ENCODE data around the gene SCN1B. TPM values are rescaled to one million over a fixed set of nuclear protein-coding genes. Genes with fewer than 3 reads are reported as not detected.
"Not testable (repeated sequence)": the region's sequence is repeated elsewhere in the genome, so short reads cannot be mapped to it uniquely, and the experiment has no call there.

The SCN1B gene
- total RNA-seq, 1 donor from 2014 or later: 4.8 TPM

DNA sequence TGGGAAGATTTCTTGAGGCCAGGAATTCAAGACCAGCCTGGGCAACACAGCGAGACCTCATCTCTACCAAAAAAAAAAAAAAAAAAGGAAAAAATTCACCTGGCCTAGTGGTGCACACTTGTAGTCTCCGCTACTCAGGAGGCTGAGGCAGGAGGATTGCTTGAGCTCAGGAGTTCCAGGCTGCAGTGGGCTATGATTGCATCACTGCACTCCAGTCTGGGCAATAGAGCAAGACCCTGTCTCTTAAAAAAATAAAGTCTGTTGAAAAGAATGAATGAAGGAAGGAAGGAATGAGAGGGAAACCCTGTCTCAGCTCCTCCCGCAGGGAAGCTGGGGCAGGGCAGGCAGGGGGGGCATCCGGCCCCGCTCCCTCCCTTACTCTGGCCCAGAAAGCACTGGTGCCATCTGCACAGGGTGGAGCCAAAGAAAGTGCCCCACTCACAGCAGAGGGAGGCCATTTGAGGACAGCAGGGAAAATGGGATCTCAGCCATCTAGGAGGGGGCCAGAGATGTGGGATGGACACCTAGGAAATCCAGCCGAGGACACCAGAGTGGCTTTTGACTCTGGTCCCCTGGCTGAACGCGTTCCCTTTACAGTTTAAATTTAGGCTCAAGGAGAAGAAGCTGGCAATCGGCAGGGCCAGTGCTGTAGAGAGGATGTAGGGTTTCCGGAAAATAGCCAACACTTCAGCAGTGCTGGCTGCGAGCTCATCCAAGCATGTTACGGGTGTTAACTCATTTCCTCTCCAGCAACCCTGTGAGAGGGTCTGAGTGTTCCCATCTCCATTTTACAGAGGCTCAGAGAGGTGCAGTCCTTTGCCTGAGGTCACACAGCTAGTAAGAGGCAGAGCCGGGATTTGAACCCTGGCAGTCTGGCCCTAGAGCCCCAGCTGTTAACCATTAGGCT is 7.7 kb downstream of the SCN1B start:
- no peak for DNase-seq (ENCODE audit: low spot score)

DNA sequence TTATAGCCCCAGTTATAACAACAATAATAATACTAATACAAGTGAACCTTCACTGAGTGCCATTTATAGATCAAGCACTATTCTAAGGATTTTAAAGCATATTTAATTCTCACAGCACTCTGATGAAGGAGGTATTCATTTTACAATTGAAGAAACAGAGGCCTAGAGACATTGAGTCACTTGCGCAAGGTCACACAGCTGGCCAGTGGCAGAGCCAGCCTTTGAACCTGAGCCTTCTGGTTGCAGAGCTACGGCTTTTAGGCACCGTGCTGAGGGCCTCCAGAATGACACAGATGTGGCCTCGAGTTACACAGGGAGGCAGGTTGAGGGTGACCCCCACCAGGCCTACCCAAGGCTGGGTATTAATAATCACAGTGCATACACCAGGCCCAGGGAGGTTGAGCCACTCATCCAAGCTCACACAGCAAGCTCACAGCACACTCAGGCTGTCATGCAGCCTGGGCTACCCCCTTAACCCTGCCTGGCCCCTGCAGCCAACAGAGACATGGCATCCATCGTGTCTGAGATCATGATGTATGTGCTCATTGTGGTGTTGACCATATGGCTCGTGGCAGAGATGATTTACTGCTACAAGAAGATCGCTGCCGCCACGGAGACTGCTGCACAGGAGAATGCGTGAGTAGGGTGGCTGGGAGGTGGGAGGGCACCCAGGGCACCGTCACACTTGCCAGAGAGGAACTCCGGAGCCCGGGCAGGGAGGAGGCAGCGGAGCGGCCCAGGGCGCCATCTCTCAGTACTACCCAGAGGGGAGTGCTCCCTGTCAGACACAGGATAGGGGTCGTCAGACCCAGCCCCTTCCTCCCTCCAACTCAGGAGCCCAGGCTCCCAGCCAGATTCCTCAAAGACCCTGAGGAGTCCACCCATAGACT is 8.6 kb downstream of the SCN1B start:
- no peak for DNase-seq (ENCODE audit: low spot score)

DNA sequence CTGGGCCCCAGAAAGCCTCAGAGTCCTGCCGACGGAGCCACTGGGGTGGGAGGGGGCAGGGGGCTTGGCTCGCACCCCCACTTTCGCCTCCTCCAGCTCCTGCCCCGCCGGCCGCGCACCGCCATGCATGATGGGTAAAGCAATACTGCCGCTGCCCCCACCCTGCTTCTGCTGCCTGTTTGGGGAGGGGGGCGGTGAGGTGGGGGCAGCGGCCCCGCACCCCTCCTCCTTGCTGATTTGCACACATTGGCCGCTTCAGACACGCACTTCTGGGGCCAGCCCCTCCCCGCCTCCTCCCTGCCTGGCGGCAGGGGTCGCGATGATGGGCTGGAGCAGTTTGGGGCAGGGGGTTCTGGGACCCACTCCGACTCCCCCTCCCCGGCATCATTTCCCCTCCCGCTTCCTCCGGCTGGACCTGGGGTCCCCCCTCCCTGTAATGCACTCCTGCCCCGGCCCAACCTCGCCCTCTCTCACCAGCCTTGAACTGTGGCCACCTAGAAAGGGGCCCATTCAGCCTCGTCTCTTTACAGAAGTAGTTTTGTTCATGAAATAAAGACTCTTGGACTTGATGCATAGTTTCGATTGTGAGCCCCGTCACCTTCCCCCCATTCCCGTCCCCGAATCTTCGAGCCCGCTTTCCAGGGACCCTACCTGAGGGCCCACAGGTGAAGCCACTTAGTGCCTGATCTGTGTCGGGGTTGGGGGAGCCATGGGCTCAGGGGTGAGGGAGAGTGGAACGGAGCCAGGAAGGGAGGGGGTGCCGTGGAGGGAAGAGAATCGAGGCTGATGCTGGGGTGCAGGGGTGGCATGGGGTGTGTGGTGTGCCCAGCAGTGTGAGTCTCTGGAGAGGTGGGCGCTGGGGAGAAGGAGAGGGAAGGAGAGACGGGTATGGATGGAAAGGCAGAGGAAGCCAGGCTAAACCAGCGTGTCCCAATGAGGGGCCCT is 9.9 kb downstream of the SCN1B start:
- DNase-seq (ENCODE audit: low spot score): no peak

DNA sequence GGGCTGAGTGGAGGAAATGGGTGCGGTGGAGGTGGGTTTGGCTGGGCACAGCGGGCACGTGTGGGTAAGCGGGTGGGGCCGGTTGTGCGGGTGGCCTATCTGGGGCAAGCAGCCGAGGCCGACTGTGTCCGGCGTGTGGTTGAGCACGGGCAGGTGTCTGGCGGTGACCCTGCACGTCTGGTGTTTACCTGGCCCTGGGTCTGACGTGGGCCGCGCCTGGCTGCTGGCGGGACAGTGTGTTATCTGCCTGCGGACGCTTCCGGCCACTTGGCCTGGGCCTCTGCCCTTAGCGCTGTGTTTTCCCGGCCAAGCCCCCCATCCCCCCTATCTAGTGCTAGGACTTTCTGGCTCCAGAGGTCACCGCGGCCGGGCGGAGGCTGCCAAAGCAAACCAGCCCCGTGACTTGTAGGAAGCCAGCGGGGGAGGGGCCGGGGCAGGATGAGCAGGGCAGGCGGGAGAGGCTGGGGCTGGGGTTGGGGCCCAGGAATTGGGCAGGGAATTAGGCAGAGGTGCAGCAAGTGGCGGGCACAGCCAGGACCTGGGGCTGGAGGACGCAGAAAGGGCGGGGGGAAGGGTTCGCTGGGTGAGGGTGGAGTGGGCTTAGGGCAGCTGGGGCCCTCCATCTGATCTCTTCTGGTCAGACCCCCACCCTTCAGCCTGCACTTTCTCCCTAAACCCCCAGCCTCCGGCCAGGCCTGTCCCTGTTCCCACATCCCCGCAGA is 10.7 kb downstream of the SCN1B start:
- peak; percentile 82 for DNase-seq (ENCODE audit: low spot score)

DNA sequence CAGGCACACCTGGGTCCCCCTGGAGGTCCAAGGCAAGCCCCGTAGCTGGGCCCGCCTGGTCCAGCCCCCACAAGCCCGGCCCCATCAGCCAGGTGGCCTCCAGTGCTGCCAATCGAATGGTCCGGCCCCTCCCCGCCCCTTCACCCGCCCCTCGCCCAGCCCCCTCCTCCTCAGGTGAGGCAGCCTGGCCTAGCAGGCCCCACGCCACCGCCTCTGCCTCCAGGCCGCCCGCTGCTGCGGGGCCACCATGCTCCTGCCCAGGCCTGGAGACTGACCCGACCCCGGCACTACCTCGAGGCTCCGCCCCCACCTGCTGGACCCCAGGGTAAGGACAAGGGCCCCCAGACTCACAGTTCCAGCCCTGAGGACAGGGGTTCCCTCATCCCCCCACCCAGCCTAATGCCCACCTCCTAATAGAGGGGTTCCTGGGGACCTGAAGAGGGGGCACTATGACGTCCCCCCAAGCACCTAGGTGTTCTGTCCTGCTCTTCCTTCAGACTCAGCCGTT is 11.3 kb downstream of the SCN1B start, which contains the start of gene HPN:
Gene HPN (plus strand): TSS at position 174 of the 508 bp plus-strand sequence. CDS start 786 bp downstream, outside the sequence.
- DNase-seq (ENCODE audit: low spot score): peak; percentile 33

DNA sequence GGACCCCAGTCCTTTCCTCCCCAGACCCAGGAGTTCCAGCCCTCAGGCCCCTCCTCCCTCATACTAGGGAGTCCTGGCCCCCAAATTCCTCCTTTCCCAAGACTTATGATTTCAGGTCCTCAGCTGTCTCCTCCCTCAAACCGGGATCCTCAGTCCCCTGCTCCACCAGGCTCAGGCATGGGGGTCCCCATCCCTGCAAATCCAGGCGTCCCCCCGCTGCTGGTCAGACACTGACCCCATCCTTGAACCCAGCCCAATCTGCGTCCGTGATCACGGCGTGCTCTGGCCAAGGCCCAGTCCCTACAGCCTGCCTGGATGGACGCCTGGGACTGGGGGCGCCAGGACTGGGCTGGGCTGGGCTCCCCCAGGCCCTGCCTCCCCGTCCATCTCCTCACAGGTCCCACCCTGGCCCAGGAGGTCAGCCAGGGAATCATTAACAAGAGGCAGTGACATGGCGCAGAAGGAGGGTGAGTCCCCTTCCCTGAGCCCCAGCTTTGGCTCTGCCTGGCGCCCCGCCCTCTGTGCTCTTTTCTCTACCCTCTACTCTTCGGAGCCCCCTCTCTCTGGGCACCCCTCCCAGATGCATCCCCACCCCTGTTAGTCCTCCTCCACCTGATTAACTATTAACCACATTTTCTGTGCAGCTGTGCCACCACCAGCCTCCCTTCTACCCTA is 11.9 kb downstream of the SCN1B start:
- DNase-seq (ENCODE audit: low spot score): no peak

DNA sequence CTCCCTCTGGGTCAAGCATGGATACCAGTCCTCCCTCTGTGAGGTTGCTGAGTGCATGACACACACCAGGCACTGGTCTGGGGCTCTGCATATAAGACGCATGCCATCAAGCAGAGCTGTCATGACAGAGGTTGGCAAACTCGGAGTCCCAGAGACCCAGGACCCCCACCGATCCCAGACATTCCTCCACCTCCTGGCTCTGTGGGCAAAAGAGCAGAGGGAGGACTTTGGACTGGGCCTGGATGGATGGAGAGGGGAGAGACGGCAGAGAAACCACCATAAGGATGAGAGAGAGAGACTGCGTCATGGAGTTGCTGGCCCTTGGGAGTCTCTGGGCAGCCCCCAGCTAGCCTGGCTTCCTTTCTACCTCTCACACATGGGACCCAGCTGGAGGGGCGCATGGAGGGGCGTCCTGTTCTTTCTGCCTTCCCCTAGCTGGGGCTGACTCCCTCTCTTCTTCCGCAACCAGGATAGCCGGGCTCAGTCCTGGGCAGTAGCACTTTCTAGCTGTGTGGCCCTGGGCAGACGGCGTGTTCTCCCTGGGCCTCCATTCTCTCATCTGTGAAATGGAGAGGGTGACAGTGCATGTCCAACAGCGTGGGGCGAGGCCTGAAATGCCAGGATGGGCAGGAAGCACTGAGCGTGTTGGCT is 12.8 kb downstream of the SCN1B start:
- DNase-seq (ENCODE audit: low spot score): no peak

DNA sequence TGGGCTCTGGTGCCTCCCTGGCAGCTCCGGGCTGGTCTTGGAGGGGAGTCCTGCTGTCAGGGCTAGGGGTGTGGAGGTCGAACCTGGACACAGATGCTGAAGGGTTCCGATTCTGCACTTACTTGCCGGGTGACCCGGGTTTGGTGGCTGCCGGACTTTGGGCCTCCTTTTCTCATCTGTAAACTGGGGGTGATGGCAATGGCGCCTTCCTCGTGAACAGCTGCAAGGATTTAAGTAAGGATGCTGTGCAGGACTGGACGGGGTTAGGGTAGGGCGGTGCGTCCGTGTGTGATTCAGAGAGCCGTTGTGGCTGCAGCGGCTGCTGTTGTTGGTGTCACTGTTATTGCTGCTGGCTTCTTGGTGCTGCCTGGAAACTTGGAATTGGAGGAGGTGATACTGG is 13.6 kb downstream of the SCN1B start:
- DNase-seq (ENCODE audit: low spot score): no peak

DNA sequence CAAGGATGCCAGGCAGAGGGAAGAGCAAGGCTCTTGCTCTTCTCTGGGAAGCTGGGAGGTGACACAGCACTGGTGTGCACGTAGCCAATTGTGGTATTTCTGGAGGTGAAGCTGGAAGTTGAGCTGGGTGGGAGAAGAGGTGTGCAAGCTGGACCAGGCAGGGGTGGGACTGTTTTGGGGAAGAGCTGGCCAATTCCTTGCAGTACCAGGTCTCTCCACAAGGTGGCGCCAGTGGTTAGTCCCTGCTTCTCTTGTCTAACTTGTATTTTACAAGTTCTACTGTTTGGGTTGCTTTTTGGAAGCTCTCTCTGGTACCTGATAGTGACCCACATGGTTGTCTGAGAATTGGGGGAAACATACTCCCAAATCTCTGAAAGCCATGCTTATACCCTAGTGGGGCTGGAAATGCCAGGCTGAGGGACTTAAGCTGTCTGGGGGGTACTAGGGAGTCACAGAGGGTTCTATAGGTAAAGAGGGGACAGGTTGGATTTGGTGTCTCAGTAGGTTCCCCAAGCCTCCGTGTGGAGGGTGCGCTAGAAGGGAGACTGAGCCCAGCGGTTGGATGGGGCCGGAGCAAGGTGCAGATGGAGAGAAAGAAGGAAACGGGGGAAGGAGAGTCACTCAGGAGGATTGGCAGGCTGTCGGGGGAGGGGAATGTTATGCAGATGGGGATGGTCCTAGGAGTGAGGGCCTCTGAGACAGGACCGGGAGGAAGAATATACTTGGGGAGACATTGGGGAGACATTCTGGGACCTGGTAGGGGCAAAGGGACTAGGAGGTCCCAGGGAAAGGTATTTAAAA is 14.2 kb downstream of the SCN1B start:
- no peak for DNase-seq (ENCODE audit: low spot score)

DNA sequence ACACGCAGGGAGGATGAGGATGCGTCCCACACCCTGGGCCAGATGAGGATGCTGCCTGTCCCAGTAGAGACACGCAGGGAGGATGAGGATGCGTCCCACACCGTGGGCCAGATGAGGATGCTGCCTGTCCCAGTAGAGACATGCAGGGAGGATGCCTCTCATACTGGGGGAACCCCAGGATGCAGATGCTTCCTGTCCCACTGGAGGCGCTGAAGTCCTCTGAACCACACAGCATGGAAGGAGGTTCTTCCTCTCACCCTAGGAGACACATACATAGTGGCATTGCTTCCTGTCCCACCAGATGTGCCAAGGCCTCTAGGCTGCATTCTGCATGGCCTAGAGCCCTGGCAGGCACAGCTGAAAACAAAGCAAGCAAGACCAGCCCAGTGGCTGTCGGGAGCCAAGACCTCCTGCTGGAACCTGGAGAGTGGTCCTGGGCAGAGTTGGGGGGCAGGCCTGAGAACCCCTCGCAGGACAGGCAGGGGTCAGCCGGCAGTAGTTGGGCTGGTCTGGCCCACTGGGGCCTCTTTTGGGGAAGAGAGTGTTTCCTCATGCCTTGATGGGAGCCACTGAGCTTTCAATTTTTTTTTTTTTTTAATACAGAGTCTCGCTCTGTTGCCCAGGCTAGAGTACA is 15.5 kb downstream of the SCN1B start:
- DNase-seq (ENCODE audit: low spot score): no peak

DNA sequence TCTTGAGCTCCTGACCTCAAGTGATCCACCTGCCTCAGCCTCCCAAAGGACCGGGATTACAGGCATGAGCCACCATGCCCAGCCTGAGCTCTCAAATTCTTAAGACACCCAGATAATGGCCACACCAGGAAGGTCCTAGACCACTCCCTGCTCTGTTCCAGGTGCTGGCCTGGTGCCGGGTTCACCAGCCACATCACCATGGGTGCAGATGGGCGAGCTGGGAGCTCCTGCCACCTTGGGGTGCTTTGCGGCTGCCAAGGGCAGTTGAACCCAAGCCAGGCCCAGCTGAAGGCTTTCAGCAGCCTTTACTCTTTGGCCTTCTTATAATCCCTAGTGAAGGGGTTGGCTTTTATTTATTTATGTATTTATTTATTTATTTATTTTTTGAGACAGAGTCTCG is 16.2 kb downstream of the SCN1B start:
- no peak for DNase-seq (ENCODE audit: low spot score)

DNA sequence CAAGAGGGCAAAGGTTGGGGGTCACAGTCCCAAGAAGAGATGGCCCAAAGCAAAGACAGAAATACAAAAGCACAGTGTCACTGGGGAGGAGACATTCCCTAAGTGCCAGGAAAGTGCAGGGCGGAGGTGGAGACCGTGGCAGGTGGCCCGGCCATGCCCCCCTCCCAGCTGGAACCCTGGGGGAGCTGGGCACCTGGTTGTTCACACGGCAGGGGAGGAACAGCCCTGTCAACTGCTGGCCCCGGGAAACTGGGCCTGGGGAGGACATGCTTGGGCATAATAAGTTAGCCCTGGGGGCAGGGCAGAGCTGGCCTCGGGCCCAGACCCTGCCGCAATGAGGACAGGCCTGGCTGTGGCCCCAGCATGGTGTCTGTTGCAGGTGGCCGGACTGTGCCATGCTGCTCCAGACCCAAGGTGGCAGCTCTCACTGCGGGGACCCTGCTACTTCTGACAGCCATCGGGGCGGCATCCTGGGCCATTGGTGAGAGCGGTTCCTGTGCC is 18.7 kb downstream of the SCN1B start:
- DNase-seq (ENCODE audit: low spot score): no peak

DNA sequence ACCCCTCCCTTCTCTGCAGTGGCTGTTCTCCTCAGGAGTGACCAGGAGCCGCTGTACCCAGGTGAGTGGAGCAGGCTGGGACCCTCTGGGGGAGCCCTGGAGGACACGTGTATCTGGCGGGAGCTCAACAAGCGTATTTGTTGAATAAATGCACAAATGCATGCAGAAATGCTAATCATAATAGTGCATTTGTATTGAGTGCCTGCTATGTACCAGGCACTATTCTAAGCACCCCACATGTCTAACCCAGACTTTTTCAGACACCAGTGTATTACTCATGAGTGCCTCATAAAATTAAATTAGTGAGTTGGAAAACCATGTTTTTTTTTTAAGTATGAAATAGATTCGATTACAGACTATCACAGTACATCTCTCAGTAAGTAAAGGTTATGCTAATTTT is 19.2 kb downstream of the SCN1B start:
- DNase-seq (ENCODE audit: low spot score): no peak

DNA sequence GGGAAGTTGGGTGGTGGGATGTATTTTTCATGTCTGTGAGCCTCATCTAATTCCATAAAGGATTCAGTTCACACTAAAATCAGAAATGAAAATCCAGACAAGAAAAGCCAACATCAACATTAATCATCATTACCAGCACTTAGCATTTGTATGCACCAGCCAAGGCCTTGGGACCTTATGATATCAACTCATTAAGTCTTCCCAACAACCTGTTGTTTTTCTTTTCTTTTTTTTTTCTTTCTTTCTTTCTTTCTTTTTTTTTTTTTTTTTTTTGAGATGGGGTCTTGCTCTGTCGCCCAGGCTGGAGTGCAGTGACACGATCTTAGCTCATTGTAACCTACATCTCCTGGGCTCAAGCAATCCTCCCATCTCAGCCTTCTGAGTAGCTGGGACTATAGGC is 20.4 kb downstream of the SCN1B start:
- not testable (repeated sequence) for DNase-seq (ENCODE audit: low spot score)

DNA sequence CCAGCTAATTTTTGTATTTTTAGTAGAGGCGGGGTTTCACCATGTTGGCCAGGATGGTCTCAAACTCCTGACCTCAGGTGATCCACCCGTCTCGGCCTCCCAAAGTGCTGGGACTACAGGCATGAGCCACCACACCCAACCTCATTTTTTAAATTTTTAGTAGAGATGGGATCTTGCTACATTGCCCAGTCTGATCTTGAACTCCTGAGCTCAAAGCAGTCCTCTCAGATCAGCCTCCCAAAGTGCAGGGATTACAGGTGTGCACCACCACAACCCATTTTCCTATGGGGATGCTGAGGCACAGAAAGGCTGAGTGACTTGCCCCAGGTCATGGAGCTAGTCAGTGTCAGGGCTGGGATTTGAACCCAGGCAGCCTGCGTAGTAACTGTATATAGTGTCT is 21.0 kb downstream of the SCN1B start:
- DNase-seq (ENCODE audit: low spot score): not testable (repeated sequence)

DNA sequence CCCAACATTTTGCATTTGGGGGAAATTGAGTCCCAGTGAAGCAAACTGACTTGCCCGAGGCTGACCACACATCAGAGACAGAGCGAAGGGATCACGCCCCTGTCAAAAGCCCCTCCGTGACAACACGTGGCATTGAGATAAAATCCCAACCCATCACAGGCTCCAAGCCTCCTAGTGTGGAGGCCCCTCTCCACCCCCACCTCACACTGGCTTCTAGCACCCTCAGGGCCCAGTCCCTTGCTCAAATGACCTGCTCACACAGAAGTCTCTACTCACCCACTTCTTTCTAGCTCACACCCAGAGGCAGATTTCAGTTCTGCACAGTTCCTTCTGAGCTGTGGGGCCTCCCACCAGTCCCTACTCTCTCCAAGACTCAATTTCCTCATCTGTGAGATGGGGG is 21.5 kb downstream of the SCN1B start:
- DNase-seq (ENCODE audit: low spot score): no peak

DNA sequence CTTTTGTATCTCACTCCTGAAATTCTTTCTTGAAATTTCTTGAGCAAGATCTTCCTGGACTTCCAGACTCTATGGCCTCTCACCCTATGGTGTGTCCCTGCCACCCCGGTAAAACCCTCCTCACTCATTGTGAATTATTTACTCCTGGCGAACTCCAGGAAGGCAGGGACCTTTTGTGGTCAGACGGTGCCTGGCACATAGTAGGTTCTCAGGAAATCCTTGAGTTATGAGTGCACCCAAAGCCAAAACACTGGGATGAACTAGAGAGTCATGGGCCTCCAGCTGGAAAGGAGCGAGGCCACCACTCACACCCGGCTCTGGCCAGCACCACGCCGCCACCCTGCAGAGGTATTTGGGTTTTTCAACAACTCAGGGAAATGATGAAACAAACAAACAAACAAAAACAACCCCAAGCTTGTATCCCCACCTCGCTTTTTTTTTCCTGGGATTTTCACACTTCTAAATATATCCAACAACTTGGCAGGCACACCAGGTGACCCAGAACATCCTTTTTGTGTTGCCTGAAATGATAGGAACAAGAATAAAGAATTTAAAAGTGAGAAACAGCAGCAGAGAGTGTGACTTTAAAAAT is 22.4 kb downstream of the SCN1B start:
- no peak for DNase-seq (ENCODE audit: low spot score)
